GM04503 (cell line): ENCODE measurements around the gene TTC28.

Experiments
- DNase-seq: peaks from one replicate; pipeline ENCODE4 v3.0.0-alpha.2; 2012; ENCODE audit warnings: low read depth

TTC28 gene

DNA sequence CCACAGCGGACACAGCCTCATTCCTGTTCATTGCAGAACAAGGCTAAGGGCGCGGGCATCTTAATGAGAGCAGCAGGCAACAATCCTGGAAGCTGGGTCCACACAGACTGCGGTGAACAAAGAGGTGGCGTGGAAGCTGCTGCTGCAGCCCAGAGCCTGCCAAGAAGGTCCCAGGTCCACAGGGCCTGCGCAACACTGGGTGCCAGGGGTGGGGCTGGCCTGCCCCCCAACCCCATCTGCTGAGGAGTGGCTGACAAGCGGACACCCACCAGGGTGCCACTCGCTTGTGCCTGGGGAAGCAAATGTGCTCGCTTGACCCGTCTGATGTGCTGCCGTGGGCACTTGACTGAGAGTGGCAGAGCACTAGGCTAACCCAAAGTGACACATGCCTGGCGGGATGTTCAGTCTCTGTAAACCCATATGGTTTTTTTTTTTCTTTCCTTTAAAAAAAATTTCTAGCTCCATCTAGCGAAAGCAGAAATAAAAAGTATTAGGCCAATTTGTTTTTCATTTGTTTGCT, 677.4 kb downstream of the TTC28 start:
- no peak for DNase-seq

DNA sequence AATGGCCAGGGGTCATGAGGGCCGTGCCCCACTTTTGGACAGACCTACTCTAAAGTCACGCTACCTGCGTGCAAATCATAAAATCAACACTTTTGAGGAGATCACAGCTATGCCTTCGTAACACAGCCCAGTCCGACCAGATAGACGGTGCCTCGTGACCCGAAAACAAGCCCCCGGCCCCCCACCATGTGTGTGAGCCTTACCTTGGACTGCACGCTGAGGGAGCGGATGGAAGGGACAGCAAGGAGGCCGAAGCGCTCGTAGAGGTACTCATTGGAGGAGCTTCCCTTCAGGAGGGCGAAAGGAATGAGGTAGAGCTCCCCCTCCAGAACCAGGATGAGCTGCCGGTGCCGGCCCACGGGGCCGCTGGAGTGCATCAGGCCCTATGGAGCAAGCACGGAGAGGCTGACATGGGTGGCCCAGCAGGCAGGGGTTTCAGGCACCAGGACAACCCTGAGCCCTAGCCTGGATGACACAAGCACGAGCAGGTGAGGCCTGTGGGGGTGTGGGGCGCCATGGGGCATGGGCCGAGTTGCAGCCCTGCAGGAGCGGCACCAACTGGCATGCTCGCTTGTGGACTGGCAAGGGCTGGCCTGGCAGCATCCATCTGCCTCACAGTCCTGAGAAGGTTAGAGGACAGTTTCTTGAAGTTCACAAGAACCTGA, 678.3 kb downstream of the TTC28 start:
- no peak for DNase-seq

DNA sequence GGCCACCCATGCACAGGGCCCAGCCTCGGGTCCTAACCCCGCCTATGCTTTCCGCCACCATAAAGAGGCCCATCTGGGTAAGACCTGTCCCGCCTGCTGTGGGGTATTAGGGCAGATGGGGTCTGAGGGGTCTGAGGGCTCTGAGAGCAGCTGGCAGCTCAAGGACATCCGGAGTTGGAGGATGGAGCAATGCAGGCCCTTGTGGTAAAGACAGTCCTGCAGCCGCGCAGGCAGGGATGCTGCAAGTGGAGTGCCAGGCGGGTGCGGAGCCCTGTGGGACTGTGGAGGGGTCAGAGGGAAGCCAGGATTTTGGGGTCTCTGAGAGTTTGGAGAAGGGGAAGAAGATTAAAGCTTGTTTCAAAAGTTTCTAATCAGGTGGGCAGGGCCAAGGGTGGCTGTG, 679.3 kb downstream of the TTC28 start:
- DNase-seq = no peak

DNA sequence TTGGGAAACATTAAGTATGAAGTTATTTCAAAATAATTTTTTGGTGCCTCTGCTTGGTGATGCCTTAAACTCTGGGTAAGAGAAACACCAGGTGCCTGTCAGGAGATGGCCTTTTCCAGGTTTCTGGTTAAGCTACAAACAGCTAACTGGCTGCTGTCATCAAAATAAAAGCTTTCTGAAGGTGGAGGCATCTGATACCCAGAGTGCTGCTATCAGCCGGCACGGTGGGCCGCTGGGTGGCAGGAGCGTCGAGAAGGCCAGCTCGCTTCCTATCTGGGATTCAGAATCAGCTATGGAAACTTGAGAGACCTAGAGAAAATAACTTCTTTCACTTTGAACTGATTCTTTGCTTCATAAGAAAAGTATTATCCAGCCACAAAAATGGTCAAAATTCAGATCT, 679.8 kb downstream of the TTC28 start:
- DNase-seq = no peak

DNA sequence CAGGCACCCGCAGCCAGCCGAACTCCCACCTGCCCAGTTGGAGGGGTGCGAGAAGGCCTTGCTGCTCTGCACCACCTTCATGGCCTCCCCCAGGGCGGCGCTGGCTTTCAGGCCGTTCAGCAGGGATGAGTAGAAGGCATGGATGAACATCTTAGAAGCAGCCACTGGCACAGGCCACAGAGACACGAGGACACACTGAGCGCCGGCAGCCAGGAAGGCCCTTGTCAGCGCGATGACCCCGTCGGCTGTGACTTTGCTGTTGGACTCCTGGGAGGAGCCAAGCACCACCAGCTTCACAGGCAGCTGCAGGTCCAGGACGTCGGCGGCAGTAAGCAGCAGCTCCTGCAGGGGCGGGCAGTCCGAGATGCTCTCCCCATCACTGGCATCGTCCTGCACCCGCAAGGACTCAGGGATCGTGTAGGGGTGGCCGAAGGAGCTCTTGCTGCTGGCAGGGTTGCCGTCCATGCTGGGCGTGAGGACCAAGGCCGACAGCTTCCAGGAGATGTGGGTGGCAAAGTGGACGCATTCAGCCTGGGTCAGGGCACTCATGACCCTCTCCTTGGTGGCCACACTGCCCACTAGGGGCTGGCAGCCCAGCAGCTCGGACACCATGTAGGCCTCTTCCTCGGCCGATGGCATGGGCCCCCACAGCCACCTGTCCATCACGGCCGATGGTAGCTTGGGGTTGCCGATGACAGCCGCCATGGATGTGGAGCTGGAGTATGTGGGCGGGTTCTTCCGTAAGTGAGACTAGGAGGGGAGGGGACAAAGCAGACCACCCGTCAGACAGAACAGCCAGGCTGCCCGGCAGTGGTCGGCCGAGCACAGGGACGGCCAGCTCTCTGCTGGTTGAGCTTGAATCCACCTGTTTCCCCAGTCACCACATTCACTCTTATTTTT, 680.9 kb downstream of the TTC28 start:
- no peak for DNase-seq

DNA sequence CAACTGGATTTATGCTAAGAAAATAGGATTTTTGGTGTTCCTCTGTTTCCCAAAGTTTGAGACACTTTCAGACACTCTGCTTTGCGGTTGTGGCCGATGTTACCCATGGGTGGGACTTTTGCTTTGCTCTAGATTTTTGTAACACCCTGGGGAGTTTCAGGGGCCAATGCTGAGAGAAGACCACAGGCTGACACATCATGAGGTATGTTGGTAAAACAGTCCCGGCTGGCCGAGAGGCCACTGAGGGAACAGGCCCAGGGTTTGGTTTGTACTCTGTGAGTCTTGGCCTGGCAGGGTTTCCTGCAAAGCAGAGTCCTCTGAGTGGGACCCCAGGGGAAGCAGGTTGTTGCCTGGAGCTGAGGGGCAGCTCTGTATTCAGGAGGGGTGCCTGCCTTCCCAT, 682.1 kb downstream of the TTC28 start:
- no peak for DNase-seq

DNA sequence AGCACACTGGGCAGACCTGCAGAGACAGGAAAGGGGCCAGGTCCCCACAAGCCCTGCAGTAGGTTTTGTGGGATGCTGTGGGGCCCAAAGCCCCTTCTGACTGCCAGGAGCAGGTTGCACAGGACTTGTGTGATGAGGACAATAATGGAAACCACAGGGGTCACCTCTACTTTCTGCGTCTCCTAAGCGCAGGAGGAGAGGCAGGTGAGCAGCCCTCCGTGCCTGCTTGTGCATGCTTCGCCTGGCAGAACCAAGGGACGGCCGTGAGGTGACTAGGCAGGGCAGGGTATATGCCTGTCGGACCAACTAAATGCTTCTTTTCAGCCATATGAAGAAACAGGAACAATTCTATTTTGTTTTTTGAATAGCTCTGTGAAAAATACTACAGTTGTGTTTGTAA, 682.7 kb downstream of the TTC28 start:
- no peak for DNase-seq

DNA sequence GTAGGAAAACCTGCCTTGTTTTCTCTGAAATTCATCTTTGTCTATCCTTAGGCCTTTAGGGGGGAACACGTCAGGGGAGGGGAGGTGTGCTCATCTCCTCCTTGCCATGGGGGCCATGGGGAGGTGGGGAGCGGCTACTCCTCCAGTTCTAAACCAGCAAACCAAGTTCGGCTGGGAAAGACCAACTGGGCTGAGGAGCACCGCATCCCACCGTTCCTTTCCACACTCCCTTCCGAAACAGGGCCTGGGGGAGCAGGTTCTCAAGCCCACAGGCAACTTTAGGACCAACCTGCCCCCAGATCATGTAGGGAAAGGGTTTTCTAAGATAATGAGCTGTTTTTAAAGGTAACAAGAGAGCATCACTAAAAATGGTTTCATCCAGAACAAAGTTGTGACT, 683.1 kb downstream of the TTC28 start:
- no peak for DNase-seq

DNA sequence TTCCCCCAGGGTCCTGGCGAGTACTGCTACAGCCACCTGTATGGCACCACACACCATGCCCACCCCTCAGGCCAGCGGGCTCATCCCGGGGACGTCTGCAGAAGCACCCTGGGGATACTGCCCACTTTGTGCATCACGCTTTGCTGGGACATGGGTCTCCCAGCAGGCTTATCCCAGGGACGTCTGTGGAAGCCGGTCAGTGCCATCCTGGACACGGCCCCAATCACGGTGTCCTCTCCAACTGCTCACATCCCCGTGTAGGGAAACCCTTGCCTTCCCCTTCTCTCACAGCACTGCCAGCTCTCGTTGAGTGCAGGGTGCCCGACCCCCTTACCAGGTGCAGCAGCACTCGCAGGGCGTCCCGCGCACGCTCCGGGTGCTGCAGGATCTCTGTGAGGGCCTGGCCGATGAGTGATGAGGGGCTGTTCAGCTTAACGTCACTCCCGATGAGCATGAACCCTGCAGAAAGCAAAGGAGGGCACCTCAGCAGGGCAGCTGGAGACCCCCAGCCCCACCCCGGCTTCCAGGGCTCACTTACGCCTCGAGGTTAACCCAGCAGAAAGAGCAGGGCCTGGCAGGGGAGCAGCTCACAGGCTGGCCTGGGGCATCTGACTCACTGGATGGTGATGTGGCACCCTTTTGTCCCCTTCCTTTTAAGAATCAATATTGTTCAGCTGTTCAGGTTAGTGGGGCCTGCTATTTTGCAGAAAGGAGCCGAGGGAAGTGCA, 683.7 kb downstream of the TTC28 start:
- no peak for DNase-seq

DNA sequence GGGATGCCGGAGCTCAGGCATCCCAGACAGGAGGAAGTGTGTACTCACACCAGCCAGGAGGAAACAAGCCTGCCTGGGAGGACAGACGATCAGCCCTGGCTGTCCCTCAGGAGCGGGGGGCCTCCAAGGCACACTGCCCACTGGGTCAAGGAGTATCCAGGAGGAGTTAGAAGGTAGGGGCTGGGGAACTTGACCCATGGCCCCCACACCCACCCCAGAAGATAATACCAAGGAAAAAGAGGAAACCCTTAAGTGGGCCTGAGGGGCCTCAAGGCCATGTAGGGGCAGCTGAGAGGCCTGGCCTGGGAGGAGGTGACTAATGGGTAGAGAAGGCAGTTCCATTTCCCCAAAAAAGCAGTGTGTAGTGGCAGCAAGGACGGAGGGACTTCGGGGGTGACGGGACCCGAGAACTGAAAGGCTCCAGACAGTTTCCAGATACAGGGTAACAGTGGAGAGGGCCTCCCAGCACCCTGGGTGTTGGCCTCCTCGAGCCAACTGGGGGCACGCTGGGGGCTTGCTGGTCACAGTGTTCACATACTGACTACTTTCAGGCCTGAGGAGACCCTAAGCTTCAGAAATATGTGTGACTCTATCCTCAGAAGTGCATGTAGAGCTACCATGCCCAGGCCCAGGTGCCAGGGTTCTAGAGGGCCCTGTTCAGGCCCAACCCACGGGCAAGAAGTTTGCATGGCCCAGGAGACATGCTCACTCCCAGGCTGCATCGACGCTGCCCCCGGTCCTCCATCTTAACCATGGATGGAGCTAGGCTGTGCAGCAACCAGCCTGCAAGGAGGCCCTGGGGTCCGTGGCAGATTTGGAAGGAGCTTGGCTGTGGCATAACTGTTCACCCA, 684.9 kb downstream of the TTC28 start:
- DNase-seq = no peak

DNA sequence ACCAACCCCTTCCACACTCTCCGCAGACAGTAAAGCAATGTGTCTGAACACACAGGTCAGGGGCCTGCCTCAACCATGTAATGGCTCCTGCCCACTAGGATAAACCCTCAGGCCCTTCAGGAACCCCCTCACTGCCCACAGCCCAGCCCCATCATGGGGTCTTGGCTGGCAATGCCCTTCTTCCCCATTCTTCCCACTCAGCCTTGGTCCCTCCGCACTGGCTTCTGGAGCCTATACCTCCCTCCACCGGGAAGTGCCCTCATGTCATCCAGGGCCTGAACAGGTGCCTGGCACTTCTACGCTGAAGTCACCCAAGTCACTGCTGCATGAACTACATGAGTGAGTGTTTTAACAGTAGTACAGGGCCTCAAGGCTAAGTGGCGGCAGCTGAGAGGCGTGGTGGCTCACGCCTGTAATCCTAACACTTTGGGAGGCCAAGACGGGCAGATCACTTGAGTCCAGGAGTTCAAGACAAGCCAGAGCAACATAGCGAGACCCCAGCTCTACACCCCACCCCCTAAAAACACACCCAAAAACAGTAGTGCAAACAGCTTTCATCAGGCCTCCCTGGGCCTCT, 685.8 kb downstream of the TTC28 start:
- no peak for DNase-seq

DNA sequence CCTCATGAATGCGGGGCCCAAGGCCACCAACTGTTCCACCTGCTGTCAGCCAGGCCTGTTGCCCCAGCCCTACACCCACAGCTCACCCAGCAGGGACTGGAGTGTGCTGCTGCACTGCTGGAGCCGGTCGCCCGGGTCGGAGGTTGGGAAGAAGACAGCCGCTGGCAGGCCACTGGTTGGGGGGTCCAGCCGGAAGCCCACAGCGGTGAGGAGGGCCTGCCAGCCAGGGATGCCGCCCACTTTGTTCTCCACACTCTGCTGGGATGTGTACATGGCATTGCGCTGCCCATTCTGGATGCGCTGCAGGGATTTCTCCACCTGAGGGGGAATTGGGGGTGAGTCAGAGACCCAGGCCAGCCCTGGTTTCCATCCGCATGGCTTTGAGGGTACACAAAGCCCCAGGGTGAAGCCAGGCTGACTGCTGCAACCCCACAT, 686.4 kb downstream of the TTC28 start:
- no peak for DNase-seq

DNA sequence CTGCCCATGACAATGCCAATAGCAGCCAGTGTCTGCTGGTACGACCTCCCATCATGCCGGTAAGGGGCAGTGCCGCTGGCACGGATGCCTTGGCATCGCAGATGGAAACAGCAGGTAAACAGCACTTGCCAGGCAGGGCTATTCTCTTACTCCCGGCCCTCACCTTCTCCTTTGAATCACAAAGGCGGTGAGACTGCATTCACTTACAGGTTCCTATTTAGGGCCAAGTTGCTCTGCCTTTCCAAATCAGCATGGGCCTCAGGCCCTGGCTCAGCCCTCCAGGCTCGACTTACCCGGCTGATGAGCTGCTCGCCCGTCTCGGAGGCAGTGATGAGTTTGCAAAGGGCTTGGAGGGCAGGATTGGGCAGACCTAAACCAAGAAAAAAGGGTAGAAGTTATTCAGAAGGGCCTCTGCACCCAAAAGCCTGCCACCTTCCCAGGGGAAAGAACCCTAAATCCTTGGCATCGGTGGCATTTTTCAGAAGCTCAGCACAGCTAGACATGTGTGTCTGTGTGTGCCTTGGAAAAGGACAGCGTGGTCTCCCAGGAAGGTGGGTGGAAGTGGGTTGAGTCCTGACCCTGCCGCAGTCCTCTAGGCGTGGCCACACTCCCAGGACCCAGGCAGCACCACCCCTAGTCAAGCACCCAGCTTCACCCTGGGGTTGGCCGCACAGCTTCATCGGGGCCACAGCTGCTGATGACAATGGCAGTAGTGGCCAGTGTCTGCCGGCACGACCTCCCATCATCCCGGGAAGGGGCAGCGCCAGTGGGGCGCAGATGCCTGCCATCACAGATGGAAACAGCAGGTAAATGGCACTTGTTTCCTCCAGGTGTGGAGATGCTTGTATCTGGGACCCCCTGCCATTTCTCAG, 687.1 kb downstream of the TTC28 start:
- DNase-seq = no peak

DNA sequence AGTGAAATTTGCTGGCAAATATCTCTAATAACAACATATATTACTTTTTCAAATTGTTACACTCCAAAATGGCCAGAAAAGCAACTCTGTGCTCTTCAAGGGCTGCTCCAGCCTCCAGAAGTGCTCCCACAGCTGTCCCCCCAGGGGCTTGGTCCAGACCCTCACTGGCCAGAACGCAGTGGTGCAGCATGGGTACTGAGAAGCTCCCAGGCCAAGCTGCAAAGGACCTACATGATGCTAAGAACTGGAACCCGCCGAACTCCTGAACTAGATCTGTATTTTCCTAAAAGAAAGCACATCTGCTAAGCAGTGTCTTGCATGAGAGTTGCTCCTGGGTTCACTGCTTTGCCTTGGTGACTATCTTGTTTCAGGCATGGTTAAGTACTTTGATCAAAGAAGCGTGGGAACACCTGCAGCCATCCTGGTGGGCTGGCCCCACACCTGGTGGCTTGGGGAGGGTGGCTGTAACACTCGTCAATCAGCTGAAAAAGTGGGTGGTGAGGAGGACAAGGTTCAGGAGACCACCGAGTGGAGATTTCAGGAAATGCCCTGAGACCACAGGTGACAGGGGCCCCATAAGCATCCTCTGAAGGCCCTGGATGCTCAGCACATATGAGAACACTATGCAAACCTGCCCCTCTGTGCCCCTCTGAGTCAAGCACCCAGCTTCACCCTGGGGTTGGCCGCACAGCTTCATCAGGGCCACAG, 687.9 kb downstream of the TTC28 start:
- DNase-seq = no peak

DNA sequence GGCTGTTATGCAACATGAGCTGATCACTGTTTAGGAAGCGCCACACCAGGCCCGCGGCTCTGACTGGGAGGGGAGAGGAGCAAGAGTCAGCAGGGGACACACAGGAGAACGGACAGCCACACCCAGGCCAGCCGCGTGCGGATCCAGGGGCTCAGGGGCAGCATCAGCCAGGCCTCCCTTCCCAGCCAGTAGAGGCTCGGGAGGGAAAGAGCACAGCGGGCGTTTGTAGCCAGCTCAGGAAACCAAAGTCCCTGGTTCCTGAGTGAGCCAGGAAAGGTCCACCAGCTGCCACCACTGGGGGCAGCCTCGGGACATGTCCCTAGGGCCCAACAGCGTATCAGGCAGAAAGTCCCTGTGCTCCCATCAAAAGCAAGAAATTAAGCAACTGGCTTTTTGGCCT, 688.8 kb downstream of the TTC28 start:
- no peak for DNase-seq

DNA sequence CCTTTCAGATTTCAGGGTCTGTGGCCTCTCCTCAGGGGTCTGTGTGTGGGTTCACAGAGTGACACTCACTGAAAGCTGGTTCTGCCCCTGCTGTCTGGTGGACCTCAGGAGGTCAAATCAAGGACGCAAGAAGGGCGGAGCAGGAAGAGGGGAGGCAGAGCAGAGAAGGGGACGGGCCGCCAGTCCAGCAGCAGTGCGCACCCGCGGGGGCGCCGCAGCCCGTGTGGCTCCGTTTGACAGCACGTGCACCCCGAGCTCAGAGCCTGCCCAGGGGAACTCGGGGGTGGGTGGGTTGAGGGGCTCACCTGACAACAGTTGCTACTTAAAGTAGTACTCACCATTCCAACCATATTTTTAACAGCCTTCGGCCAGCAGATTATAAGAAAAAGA, 689.2 kb downstream of the TTC28 start:
- DNase-seq = no peak

DNA sequence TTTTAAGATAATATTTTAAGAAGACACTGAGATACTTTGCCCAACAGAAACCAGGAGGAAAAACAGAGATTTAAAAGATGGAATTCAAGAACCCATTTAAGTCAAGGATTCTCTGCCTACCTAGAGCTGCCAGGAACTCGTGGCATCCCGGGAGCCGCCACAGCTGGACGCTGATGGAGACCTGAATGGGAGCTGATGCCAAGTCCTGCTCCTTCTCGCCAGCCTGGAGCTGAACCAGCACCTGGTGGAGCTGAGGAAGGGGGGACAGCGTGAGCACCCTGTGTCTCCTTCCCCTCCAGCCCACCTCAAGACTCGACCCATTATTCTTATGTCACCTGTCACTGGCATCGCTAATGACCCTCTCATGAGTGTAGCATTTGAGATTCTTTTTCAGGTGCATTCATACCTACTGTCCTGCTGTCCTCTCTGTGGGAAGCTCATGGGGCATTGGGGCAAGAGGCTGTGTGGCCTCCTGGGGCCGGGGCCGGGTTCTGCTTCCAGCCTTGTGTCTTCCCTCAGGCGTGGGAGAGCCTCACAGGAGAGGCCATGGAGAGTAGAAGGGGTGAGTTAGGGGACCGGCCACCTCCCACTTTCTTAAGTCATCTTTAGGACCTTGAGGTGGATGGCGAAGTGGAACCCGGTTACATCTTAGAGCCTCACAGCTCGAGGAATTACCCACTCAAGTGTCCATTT, 689.7 kb downstream of the TTC28 start:
- no peak for DNase-seq

DNA sequence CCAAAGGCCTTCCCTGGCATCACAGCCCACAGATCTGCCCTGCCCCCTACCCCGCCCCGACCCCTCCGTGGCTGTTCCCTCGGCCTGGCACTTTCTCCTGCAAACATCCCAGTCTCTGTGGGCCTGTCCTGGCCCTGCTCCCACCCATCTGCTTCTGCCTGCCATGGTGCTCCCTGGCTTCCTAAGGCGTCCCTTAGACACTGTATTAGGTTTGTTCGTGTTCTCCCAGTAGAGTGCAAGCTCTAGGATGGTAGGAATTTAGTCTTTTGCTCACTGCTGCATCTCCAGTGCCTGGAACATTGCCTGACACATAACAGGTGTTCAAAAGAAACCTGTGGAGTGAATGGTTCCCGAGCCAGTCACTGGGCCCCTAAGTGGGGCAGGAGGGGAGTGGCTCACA, 690.9 kb downstream of the TTC28 start:
- no peak for DNase-seq

DNA sequence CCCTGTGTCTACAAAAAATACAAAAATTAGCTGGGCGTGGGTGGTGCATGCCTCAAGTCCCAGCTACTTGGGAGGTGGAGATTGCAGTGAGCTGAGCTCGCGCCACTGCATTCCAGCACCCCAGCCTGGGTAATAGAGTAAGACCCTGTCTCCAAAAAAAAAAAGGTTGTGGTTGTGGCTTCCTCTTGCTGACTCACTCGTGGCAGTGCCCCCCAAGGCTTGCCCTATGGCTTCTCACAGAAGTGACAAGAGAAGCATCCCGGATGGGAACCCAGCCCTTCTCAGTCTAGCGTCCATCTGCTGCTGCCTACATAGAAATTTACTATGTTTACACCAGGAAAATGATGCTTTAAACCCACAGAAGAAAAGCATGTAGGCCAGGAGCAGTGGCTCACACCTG, 692.1 kb downstream of the TTC28 start:
- no peak for DNase-seq
